GM13976 (cell line): Measurements from ENCODE around the gene NCOA3.

Experiments
- DNase-seq: peaks from one replicate; pipeline ENCODE4 v3.0.0; 2012; ENCODE audit warnings: low spot score
- CTCF ChIP-seq: IDR thresholded peaks from 2 replicates; pipeline ENCODE4 v1.5.1; 2012; ENCODE audit warnings: borderline replicate concordance, mild to moderate bottlenecking; ENCODE audit not compliant: insufficient read depth; ENCODE audit errors: extremely low read depth, missing control alignments, control extremely low read depth
- in situ Hi-C: fragments of 300-500 bp; cut with MboI; formaldehyde crosslinking; loops from one replicate; pipeline ENCODE4 v1.12.0; 2022; ENCODE audit warnings: low sequenced_read_pairs, mixed read lengths, inconsistent platforms; ENCODE audit not compliant: unreplicated experiment

Gene NCOA3

DNA sequence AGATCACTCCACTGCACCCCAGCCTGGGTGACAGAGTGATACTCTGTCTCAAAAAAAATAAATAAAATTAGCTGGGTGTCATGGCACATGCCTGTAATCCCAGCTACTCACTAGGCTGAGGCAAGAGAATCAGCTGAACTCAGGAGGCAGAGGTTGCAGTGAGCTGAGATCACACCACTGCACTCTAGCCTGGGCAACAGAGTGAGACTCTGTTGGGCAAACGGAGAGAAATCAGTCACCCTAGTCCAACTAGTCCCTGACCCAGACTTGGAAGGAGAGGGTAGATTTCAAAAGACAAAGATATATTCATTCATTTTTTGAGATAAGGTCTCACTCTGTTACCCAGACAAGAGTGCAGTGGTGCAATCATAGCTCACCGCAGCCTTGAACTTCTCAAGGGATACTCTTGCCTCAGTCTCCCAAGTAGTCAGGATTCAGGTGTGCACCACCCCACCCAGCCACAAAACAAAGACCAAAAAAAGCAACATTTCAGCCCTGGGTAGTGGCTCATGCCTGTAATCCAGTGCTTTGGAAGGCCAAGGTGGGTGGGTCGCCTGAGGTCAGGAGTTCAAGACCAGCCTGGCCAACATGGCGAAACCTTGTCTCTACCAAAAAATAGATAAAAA lies 26.2 kb upstream of the NCOA3 start:
- in situ Hi-C loops = no loop called here
- TF ChIP-seq CTCF = no peak

GRCh38 chr20:47476452-47476851 lies 25.2 kb upstream of the NCOA3 start:
- no peak for DNase-seq
- in situ Hi-C loops = no loop called here
- TF ChIP-seq CTCF = no peak

More for the DNA sequence above, 26.2 kb upstream of the NCOA3 start:
- DNase-seq = no peak

DNA sequence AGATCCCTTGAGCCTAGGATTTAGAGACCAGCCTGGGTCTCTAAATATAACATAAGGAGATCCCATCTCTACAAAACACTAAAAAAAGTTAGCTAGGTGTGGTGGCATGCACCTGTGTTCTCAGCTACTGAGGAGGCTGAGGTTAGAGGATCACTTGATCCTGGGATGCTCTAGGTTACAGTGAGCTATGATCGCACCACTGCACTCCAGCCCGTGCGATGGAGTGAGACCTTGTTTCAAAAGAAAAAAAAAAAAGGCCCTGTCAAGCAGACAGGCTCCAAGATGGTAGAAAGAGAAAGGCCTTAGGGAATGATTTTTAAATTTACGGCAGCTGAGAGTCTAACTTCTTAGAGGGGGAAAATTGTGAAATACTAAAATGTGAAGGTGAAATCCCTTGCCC lies 22.6 kb upstream of the NCOA3 start:
- in situ Hi-C loops = no loop called here
- TF ChIP-seq CTCF = no peak
- no peak for DNase-seq

- in situ Hi-C loops = no loop called here
- no peak for TF ChIP-seq CTCF
- DNase-seq = no peak
Observed at GRCh38 chr20:47479506-47479905, 22.2 kb upstream of the NCOA3 start.

- no peak for TF ChIP-seq CTCF
- in situ Hi-C loops = no loop called here
- no peak for DNase-seq
Observed at GRCh38 chr20:47480239-47480638, 21.4 kb upstream of the NCOA3 start.

- no peak for DNase-seq
- no peak for TF ChIP-seq CTCF
- in situ Hi-C loops = no loop called here
Observed at GRCh38 chr20:47480705-47481104, 21.0 kb upstream of the NCOA3 start.

- no peak for DNase-seq
- in situ Hi-C loops = no loop called here
- TF ChIP-seq CTCF = no peak
Observed at GRCh38 chr20:47481330-47482216, 20.1 kb upstream of the NCOA3 start.
